Left cardiac atrium (tissue), 4 donors: Measurements from ENCODE around the gene ZFAND6. TPM values are rescaled to one million over a fixed set of nuclear protein-coding genes. Genes with fewer than 3 reads are reported as not detected.

Experiments
- ATAC-seq, 2 donors: fragments of 200-7000 bp; cut with Tn5 transposase; one replicate each; pipeline ENCODE4 v1.9.1; 2020; ENCODE audit warnings: mild to moderate bottlenecking in 2 of 2, moderate library complexity in 2 of 2
- DNase-seq: peaks from one replicate; pipeline ENCODE4 v3.0.0-alpha.2; 2020
- intact Hi-C, 2 donors: fragments of 100-400 bp; cut with DNase I; formaldehyde crosslinking; loops; one replicate each; pipeline versions ENCODE4 v1.14.1 to v1.15.1; 2022 to 2023
- total RNA-seq, 2 donors: library from RNA; stranded (reverse); fragmentation: NEBNext Ultra II Directional; extraction: Animal tissue kit (Norgen Biotek cat#: 25700); gene quantifications; one replicate each; pipeline ENCODE4 v1.2.1, GENCODE V29; 2021
- donor health status: DM: no; HTN: yes; CAD: no.
- donor health status: DM: no; HTN: yes; CAD: no; lungs with severe emphysema.
- donor health status: DM: yes; HTN: yes; CAD: no.
- donor health status: Dilated cardiomyopathy.

The ZFAND6 gene
- total RNA-seq, 2 donors from 2014 or later, result 64.2 to 64.3 TPM

- DNase-seq, result no peak
- no peak for ATAC-seq
- intact Hi-C loops, result loop anchor here in 1 of 2 donors (10.0 kb wide), 1 partner anchor 231 kb away; no protein-coding TSS in a partner anchor
Measured at GRCh38 chr15:80156176-80156720, 96.8 kb downstream of the ZFAND6 start.

GRCh38 chr15:80157215-80157614 lies 97.7 kb downstream of the ZFAND6 start:
- no peak for ATAC-seq
- DNase-seq, result no peak
- intact Hi-C loops, result loop anchor here in 1 of 2 donors (10.0 kb wide), 1 partner anchor 232 kb away; no protein-coding TSS in a partner anchor

GRCh38 chr15:80159301-80159700 lies 99.8 kb downstream of the ZFAND6 start:
- intact Hi-C loops, result loop anchor here in 1 of 2 donors (10.0 kb wide), 1 partner anchor 234 kb away; no protein-coding TSS in a partner anchor
- no peak for ATAC-seq

GRCh38 chr15:80159811-80160569 lies 100.5 kb downstream of the ZFAND6 start:
- DNase-seq (no peak), ATAC-seq (peak in 1 of 2 donors; percentile 10)
- intact Hi-C loops, result loop anchor here in 1 of 2 donors (10.0 kb wide), 1 partner anchor 235 kb away; no protein-coding TSS in a partner anchor

More at GRCh38 chr15:80159301-80159700, 99.8 kb downstream of the ZFAND6 start:
- DNase-seq, result no peak

GRCh38 chr15:80160570-80161156 lies 101.2 kb downstream of the ZFAND6 start:
- intact Hi-C loops, result no loop called here
- DNase-seq (peak; percentile 57), ATAC-seq (peak; percentile 82 to 84)

GRCh38 chr15:80161468-80162016 lies 102.1 kb downstream of the ZFAND6 start:
- no peak for ATAC-seq
- intact Hi-C loops, result no loop called here

GRCh38 chr15:80162059-80162554 lies 102.6 kb downstream of the ZFAND6 start:
- intact Hi-C loops, result no loop called here
- ATAC-seq, result peak in 1 of 2 donors; percentile 57
- no peak for DNase-seq

More at GRCh38 chr15:80161468-80162016, 102.1 kb downstream of the ZFAND6 start:
- DNase-seq, result no peak

- DNase-seq (no peak), ATAC-seq (peak; percentile 14 to 35)
- intact Hi-C loops, result no loop called here
Measured at GRCh38 chr15:80163217-80163616, 103.7 kb downstream of the ZFAND6 start.

GRCh38 chr15:80163897-80164296 lies 104.4 kb downstream of the ZFAND6 start:
- DNase-seq (no peak), ATAC-seq (no peak)
- intact Hi-C loops, result no loop called here

- DNase-seq (no peak), ATAC-seq (no peak)
- intact Hi-C loops, result no loop called here
Measured at GRCh38 chr15:80167936-80168335, 108.5 kb downstream of the ZFAND6 start.

- no peak for ATAC-seq
- no peak for DNase-seq
- intact Hi-C loops, result no loop called here
Measured at GRCh38 chr15:80168421-80168820, 108.9 kb downstream of the ZFAND6 start.

- no peak for DNase-seq
- no peak for ATAC-seq
- intact Hi-C loops, result no loop called here
Measured at GRCh38 chr15:80169768-80170357, 110.4 kb downstream of the ZFAND6 start.

- intact Hi-C loops, result no loop called here
- DNase-seq, result no peak
- no peak for ATAC-seq
Measured at GRCh38 chr15:80170596-80170995, 111.1 kb downstream of the ZFAND6 start.

- ATAC-seq (peak in 1 of 2 donors; percentile 61), DNase-seq (no peak)
- intact Hi-C loops, result no loop called here
Measured at GRCh38 chr15:80171787-80172186, 112.3 kb downstream of the ZFAND6 start.

- ATAC-seq (no peak), DNase-seq (no peak)
- intact Hi-C loops, result no loop called here
Measured at GRCh38 chr15:80172401-80172800, 112.9 kb downstream of the ZFAND6 start.

GRCh38 chr15:80173022-80173759 lies 113.7 kb downstream of the ZFAND6 start:
- DNase-seq (peak; percentile 41), ATAC-seq (peak; percentile 53 to 82)
- intact Hi-C loops, result no loop called here

- ATAC-seq (peak; percentile 66 to 72), DNase-seq (no peak)
- intact Hi-C loops, result no loop called here
Measured at GRCh38 chr15:80174017-80174746, 114.7 kb downstream of the ZFAND6 start.

GRCh38 chr15:80175436-80175835 lies 116.0 kb downstream of the ZFAND6 start:
- ATAC-seq (no peak), DNase-seq (no peak)
- intact Hi-C loops, result no loop called here
